ENCODE measurements around the gene ATP2B1.
"Not testable (repeated sequence)": the region's sequence is repeated elsewhere in the genome, so short reads cannot be mapped to it uniquely, and the experiment has no call there.

The ATP2B1 gene

DNA sequence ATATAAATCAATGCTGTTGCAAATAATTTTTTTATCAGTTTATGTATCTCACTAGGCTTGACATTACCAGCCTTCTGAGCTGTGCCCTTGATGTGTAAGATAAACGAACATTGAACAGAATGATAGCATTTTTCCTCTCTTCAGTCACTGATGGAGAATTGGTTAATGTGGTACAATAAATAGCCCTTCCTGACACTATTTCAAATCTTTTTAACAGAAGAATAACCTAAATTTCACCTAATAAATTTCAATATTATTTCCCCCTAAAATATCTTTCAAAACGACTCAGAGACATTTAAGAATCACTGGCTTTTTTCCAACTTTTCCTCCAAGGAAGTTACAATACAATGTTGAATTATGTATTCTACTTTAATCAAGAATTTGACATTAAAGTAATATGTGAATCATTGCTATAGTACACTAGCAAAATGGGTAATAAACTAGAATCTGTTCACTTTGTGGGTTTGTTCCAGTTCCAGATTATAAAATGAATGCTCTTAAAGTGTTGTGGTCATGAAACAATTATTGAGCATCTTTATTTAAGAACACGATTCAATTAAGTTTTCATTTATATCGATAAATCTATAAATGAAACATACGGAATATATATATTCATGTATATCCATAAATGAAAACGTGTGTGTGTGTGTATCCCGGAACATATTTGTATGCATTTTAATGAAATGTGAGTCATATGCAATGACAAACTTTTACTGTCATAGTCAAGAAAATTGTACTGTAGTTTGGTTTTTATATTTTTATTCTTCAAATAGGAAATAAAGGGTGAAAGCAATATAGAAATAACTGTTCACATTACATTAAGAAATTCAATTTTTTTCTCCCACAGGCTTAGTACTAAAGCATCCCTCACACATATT, 2.5 kb upstream of the ATP2B1 start:
- DNase-seq: no peak

DNA sequence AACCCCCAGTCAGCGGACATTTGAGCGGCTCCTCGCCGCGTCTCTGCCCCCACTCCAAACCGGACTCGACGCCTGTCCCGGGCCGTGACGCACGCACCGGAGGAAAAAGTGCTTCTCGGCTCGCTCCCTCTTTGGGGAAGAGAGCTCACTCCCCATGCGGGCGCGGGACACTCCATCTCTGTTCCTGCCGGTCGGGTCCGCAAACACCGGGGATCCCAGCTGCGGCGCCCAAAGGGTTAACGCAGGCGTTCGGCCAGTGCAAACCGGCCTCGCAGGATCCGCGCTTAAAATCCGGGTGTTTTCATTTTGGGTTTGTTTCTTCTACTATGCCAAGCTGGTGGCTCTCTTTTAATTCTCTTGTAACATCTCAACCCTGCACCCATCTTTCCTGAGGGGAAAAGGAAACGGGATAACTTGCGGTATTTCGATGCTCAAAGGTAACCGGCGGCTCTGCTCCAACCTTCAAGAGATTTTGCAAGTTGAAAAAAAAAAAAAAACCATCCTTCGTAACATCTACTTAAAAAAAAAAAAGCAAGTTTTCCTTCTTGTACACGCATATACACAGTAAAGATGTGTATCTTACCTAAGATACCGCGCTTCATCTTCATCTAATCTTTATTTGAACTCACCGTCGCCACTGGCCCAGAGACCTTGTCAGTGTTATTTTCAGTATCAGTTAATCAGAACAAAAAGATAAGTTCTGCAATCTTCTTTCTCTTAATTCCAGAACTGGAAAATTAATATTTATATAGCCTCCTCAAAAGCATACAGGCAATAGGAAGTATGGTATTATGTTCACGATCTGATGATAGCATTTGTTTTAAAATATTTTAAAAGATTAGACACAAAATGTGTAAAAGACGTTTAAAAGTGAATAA, 1.6 kb upstream of the ATP2B1 start:
- peak; percentile 16 for DNase-seq

DNA sequence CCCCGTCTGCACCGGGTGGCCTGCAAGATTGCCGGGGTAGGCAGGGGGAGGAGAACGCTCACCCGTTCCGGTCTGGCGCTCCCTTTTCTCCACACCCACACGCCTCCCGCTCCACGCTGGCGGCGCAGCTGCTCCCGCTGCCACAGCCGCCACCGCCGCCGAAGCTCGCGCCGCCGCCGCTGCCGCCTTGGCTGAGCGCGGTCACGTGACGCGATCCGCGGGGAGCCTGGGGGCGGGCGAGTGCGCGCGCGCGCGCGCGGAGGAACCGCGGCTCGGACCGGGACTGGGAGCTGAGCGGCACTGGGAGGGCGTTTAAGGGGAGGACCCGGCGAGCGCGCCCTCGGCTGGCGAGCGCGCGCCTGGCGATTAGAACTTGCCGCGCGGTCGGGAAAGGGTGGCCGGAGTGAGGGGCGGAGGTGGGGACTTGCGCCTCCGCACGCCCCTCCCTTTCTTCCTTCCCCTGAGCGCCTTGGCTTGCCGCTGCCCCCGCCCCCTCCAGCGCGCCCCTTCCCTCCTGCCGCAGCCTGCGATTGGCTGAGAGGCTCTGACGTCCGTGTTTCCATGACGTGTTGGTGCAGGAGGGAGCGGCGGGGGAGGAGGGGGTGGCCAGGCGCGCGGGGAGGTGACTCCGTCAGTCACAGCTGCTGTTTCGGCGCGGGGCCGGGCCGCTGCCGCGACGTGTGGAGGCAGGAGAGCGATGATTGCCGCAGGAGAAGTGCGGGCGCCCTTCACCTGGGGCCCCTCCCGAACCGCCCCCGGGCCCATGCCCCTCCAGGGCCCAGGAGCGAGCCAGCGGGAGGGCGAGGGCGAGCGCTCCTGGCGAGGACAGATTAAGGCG, 738 bp upstream of the ATP2B1 start:
- peak; percentile 96 for DNase-seq

DNA sequence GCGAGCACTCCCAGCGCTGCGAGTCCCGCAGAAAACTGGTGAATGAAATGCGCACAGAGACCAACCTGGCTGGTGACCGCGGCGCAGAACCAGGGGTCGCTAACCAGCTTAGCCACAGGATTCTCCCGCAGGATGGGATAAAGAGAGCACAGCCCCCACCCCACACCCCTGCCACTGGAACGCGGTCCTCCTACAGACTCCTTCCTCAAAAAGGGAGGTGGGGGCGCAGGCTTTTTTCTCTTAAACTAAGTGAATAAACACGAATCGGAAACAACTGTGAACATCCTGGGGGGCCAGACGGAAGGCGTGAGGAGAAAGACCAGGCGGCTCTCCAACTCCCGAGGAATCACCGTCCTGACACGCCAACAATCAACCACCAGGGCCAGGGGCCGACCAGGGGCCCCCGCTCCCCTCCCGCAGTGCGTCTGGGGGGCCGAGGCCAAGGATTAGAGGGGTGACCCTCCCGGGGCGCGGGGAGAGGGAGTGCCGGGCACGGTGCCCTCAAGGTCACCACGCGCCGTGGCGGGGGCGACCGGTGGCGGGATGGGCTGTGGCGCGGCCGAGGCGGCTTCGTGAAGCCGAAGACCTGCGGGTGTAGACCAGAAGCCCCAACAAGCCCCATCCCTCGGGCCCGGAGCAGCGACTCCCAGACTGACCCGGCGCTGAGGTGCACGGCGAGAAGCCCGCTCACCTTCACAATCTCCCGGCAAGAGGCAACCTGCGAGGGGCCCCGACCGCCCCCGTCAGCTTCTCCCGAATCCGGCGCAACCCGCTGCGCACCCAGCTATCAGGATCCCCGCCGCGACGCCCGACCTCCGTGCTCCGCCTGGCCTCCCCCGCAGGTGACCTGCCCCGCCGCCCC, 704 bp downstream of the ATP2B1 start:
- peak; percentile 15 for DNase-seq

DNA sequence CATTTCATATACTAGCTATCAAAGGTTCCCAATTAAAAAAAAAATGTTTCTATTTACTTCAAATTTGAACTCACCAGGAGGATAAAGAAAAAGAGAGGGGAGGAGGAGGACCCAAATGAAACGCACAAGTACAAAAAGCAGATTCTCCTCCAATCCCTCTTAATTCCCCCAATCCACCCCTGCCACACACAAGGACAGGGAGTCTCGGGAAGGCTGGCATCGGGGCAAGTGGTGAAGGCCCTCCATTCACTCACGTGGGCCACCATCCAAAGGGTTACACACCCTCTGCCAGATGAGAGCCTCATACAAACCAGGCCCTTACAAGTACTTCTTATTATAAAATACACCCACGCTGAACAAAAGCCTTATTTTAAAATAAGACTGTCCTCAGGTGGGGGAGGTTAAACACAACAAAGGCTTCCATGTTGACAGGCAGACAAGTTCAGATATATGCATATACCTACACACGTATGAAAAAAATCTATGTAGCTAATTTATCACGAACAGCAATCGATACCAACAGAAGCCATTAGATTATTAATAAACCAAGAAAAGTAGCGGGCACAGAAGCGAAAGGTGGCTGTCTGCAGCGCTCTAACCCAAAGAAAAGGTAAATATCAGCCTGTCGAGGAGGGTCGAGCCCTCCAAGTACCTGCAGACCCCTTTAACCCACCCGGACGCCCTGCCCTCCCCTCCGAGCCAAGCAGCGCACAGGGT, 1.5 kb downstream of the ATP2B1 start:
- DNase-seq: peak; percentile 26

DNA sequence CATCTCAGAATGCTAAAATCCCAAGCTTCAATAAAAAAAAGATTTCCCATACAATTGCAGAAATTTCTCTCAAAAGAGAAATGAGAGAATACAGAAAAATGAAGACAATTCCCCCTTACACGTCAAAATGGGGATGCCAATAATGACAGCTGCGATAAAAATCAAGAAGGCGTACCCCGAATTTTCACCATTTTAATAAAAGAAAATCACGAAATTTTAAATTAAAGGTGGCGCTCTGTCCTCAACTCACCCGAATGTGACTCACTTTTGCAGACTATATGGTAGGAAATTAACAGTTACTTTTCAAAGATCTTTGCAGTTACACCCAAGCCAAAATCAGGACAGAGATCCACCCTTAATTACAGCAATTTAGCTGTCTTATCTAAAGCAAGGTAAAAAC, 2.1 kb downstream of the ATP2B1 start:
- DNase-seq: no peak

DNA sequence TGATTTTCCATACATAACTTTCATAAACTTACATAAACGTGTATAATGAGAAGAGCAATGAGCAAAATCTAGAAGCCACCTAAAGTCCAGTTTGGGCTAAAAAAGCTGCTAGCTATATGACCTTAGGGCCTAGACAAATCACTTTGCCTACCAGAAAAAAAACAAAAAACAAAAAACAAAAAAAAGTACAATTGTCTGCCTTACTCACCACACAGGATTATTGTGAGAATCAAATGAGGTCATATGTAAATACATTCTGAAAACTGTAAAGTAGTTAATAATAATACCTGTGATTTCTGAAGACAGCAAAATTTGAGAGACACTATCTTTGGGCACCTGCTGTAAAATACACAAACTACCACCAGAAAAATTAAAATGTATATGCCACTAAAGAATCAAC, 4.2 kb downstream of the ATP2B1 start:
- DNase-seq: no peak

DNA sequence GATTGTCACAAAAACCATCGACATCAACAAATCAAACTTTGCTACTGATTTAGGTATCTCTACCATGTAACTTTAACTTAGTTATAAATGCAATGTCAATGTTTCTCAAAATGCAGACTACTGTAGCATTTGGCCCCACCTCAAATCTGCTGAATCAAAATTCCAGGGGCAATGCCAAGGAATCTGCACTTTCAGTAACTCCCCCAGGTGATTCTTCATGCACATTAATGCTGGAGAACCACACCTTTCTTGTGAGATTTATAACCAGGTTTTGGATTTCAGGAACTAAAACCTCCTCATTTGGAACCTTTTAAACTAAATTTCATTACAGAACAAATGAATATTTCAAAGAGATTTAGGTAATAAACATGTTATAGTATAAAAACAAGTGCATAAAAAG, 4.9 kb downstream of the ATP2B1 start:
- peak; percentile 65 for DNase-seq

DNA sequence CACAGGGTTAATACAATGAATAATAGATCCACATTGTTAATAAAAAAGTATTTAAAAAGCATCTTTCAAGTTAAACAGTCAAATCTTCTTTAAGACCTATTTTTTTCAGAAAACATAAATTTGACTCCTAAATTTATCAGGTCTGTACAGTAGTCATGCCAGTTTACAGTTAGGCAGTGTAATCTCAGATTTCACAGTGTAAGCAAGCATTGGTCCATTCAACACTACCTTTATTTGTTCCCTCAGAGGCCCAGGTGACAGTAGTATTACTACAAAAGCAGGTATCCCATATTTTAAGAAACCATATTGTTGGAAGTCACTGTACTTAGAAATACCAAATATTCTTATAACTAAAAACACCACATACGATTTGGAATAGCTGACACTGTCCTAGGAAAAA, 6.1 kb downstream of the ATP2B1 start:
- no peak for DNase-seq

DNA sequence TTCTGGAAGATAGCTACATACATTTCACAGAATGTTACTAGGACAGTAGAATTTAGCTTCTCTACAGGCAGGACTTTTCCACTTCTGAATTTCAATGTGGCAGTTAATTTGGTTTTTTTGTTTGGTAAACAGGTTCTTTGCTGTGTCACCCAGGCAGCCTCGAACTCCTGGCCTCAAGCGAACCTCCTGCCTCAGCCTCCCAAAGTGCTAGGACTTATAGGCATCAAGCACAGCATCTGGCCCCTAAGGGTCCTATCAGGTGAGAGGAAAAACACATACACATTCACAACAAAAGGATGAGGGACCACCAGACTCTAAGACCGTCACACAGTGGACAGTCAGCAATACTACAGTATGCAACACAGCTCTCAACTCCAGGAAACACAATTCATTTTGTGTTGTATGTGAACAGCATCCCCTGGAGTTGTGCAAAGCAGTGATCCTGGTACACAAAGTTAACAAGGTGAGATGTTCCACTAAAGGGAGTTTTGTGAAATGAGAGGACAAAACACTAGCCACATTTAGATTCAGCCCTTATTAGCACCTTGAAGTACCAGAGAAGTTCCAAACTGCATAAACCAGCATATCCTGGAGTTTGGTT, 6.9 kb downstream of the ATP2B1 start:
- no peak for DNase-seq

DNA sequence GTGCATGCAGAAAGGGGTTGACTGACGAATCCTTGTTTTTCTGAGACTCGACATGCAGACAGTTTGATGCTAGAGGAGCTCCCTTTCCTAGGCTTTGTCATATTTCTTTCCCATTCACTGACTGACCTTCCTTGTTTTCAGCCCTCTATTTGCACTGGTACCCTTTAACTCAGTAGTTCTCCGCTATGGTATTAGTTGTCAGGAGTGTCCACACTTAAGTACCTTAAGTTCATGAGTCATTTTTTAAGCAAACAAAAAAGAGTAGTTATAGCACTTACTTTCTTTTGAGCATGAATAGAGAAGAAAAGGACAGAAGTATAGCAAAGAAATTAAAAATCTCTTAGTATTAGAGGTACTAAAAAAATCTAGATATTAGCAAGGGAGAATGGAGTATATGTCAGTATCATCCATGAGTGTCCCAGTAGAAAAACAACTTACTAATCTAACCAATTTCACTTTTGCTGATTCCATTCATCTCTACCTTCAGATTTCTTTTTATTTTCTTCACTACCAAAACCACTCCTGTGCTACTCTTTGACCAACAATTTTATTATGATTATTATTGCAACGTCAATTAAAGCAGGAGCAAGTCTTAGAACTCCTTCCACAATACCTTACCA, 8.3 kb downstream of the ATP2B1 start:
- DNase-seq: no peak

DNA sequence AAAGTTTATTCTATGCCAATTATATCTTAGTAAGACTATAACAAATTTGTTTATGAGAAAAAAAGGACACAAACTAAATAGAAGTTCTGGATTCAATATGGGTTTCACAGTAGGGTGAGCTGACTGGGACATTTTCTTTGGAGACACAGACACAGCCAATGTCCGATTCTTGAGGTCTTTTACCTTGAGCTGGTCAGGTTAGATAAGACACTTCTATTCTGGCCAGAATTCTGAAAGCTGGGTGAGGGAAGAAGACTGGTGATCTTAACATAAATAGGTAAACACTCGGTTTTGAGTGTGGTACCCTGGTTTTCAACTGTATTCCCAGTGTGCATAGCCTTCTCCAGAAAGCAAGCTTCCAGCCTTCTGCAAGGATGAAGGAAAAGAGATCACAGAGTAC, 10.0 kb downstream of the ATP2B1 start:
- no peak for DNase-seq

DNA sequence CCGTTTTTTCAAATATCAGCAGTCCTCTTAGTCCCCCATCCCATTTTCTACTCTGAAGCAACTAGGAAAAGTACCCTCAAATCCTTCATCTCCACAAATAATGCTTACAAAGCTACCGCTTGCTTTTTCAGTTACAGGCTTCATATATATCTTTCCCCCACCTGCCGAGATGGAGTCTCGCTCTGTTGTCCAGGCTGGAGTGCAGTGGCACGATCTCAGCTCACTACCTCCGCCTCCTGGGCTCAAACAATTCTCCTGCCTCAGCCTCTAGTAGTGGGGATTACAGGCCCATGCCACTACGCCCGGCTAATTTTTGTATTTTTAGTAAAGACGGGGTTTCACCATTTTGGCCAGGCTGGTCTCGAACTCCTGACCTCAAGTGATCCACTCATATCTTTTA, 10.9 kb downstream of the ATP2B1 start:
- DNase-seq: not testable (repeated sequence)

DNA sequence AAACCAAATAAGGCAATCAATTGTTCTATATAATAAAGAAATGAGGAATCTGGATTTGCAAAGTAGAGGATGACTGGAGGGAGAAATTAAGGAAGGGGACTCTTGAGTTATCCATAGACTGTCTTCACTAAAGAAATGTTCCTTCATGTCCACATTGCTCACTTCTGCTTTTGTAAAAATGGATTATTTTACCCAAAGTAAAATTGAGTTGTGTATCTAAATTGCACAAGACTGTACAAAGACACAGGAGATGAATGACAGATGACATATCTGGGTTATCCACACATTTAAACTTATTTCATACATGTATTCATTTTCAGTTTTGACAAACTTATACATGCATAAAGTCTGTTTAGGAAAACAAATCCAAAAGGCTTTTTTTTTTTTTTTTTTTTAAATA, 11.3 kb downstream of the ATP2B1 start:
- DNase-seq: no peak

DNA sequence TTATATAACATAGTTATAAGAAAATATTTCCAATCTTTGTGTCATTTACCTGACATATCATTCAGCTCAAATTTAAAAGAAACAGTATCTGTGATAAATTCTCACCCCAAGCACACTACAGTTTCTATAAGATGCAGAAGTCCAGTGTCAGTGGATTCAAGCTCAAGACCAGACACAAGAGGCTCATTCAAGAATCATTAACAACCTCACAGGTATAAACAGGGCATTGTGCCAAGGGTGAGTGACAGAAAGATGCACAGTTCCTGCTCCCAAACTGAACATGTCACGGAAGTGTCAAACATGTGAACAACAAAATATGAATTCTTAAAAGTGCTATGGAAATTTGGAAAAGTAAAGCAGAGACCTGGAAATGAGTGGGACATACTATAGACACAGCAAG, 12.8 kb downstream of the ATP2B1 start:
- DNase-seq: no peak

DNA sequence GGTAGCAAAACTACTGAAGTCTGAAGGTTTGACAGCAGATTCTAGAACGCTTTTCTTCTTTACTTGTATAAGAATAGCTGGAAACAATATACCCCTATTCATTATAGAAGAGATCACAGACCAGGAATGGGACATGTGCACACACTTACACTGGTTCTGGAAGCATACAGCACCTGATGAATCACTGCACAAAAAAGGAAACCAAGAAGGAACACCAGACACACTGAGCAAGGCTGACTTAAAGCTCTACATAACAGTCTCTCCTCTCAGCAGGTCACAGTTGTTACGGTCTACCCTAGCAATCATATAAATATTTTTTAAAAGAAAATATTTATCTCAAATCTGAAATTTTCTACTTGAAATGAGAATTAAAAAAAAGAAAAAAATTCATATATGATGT, 13.5 kb downstream of the ATP2B1 start:
- DNase-seq: peak; percentile 30

DNA sequence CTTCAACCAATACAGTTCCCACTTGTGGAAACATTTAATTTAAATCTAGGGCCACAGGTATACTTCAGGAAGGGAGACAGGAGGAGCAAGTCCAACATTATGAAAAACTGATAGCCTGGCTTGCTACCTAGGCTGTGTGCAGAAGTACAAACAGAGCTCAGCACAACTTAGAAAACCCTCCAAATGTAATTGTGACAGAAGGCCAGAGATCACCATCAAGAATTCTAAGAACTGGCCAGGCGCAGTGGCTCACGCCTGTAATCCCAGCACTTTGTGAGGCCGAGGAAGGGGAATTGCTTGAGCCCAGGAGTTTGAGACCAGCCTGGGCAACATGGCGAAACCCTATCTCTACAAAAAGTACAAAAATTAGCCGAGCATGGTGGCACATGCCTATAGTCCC, 14.1 kb downstream of the ATP2B1 start:
- no peak for DNase-seq

DNA sequence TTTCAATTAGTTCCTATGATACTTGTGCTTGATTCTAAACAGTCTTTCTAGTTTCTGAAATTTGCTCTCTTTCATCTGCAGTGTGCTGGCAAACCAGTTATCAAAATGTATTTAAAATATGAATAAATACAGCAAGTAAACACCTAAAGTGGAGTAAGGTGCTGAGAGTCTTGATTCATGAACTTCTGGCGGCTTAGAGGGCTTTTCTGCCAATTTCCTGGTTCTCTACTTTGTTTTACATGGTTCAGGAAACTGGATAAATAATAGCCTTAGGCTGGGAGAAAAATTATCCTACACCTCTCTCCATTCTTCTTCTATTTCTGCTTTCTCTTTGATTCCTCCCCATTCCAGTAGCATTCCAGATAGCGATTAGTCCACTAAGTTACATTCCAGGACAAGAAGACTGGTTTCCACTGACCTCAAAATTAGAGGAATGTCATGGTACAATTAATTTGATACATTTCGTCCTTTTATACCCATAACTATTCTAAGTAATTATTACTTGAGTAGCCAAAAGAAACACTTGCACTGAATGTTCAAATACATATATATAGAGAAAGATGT, 14.9 kb downstream of the ATP2B1 start:
- DNase-seq: peak; percentile 31

DNA sequence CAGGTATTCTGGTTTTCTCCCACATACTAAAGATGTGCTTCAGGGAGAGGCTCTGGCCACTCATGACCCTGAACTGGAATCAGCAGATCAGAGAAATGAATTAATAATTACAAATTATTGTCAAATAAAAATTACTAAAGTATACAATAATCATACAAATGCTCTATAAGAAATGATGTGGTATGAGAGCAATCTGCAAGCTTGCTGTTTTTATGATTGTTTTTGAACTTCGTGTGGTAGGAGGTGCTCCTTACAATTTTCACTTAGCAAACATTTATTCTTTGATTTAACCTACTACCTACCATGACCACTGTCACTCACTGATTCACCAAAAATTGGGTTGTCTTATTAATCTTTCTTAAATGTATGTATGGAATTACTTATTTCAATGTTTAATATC, 16.2 kb downstream of the ATP2B1 start:
- DNase-seq: no peak

DNA sequence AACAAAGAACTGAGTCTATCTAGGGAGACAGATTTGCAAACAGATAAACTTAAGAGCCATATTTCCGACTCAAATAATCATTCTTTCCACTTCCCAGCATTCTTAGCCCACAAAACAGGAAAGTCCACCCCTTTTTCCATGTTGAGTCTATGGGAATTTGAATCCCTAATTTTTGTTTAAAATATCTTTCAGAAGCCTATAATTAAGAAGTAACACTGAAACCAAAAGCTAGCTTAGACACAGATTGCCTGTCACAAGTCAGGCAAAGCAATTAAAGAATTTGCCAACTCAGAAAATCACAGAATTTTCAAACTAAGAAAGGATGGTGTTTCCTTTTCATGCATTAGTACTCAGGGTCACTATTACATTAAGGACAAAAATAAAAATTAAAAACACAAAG, 17.0 kb downstream of the ATP2B1 start:
- no peak for DNase-seq

All from NCI-H226 (cell line).